ENCODE data around the gene TDRD12.

DNA sequence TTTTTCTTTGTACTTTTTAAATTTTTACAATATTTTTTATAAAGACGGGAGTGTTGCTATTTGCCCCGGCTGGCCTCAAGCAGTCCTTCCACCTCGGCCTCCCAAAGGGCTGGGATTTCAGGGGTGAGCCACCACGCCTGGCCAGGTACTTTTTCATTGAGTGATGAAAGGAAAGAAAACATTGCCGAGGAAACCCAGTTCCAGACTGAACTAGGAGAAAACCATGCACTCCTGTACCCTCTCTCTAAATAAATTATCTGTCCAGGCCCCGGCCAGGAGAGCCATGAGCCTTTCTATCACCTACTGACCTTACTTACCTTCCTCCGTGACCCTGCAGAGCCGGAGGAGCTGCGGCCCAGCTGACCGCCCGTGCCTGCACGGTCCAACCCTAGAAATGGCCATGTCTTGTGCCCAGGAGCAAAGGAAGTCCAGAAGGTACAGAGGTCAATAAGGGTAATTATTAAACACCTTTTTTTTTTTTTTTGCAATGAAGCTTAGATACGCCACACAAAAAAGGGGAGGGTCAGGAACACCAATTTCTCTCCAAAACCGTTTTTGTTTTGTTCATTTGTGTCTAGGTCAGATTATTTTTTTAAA lies 149.9 kb downstream of the TDRD12 start, which contains the start of gene SLC7A9:
- TF ChIP-seq, protein P1, sequence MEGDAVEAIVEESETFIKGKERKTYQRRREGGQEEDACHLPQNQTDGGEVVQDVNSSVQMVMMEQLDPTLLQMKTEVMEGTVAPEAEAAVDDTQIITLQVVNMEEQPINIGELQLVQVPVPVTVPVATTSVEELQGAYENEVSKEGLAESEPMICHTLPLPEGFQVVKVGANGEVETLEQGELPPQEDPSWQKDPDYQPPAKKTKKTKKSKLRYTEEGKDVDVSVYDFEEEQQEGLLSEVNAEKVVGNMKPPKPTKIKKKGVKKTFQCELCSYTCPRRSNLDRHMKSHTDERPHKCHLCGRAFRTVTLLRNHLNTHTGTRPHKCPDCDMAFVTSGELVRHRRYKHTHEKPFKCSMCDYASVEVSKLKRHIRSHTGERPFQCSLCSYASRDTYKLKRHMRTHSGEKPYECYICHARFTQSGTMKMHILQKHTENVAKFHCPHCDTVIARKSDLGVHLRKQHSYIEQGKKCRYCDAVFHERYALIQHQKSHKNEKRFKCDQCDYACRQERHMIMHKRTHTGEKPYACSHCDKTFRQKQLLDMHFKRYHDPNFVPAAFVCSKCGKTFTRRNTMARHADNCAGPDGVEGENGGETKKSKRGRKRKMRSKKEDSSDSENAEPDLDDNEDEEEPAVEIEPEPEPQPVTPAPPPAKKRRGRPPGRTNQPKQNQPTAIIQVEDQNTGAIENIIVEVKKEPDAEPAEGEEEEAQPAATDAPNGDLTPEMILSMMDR (IDR thresholded peaks at IDR 0.05; ENCODE audit: extremely low read depth in 1 of 2, insufficient read depth in 1 of 2, low read depth in 1 of 2, low read length in 2 of 2) = no peak
- no peak for TF ChIP-seq EZH2 (IDR thresholded peaks at IDR 0.05; ENCODE audit: borderline replicate concordance, low read depth, low read length, severe bottlenecking)
- no peak for TF ChIP-seq POLR2AphosphoS5 (IDR thresholded peaks at IDR 0.05; ENCODE audit: insufficient read depth, low read depth, low read length)
- TF ChIP-seq POLR2A (IDR thresholded peaks at IDR 0.05; ENCODE audit: low read depth, low read length) = no peak
- no peak for TF ChIP-seq MAX (IDR thresholded peaks at IDR 0.05; ENCODE audit: insufficient read depth, insufficient read length)
- TF ChIP-seq MYC (IDR thresholded peaks at IDR 0.05; ENCODE audit: low read depth, low read length) = no peak
